HEK293 (cell line): ENCODE measurements around the gene CCNY.

Source experiments
- CTCF ChIA-PET: fragments of 350-600 bp; formaldehyde crosslinking; extraction: SDS; loops from one replicate; lab custom pipeline; 2021; ENCODE audit warnings: antibody characterized with exemption; lab: Yijun Ruan, JAX
- POLR2A ChIA-PET: fragments of 300-600 bp; formaldehyde crosslinking; extraction: SDS; loops from one replicate; lab custom pipeline; 2020; ENCODE audit warnings: antibody characterized with exemption, inconsistent platforms; lab: Yijun Ruan, JAX
- H3K27ac ChIP-seq: fragments of 200-500 bp; sonication (Bioruptor generic); 2 replicates; pipeline ENCODE4 v1.5.1; 2014; ENCODE audit warnings: low read depth, low read length, control low read depth, inconsistent platforms; ENCODE audit errors: extremely low read depth
- H3K36me3 ChIP-seq, 2 experiments: fragments of 200-500 bp in 1 of 2; sonication (Bioruptor generic) in 1 of 2; 1 replicate in 1 of 2; 2 replicates in 1 of 2; pipeline ENCODE4 v1.5.1; 2014 to 2017; ENCODE audit warnings: inconsistent platforms in 2 of 2, low read length in 2 of 2; ENCODE audit not compliant: control insufficient read depth in 2 of 2, insufficient read depth in 1 of 2
- H3K4me1 ChIP-seq: fragments of 200-500 bp; sonication (Bioruptor generic); 2 replicates; pipeline ENCODE4 v1.5.1; 2014; ENCODE audit warnings: mild to moderate bottlenecking, low read length, inconsistent platforms; ENCODE audit not compliant: control insufficient read depth, insufficient read depth
- H3K4me3 ChIP-seq: 2 replicates; pipeline ENCODE4 v1.5.1; 2011; ENCODE audit warnings: low read depth, mild to moderate bottlenecking, control low read depth, low read length, moderate library complexity
- H3K9me3 ChIP-seq: fragments of 200-500 bp; sonication (Bioruptor generic); 2 replicates; pipeline ENCODE4 v1.5.1; 2014; ENCODE audit warnings: low read depth, low read length, inconsistent platforms; ENCODE audit not compliant: control insufficient read depth, insufficient read depth
- BCL11B ChIP-seq: fragments of 450-650 bp; formaldehyde crosslinking; IDR thresholded peaks from 2 replicates; pipeline ENCODE4 v1.5.1; 2016; ENCODE audit warnings: low read depth, missing biosample characterization, missing genetic modification characterization
- EGR2 ChIP-seq: fragments of 450-650 bp; formaldehyde crosslinking; IDR thresholded peaks from 2 replicates; pipeline ENCODE4 v1.5.1; 2016; ENCODE audit warnings: low read depth, missing biosample characterization, missing genetic modification characterization
- KLF16 ChIP-seq: fragments of 450-650 bp; formaldehyde crosslinking; IDR thresholded peaks from 2 replicates; pipeline ENCODE4 v1.5.1; 2017; ENCODE audit warnings: missing biosample characterization, missing genetic modification characterization
- SCRT2 ChIP-seq: fragments of 450-650 bp; formaldehyde crosslinking; IDR thresholded peaks from 2 replicates; pipeline ENCODE4 v1.5.1; 2016; ENCODE audit warnings: missing biosample characterization, missing genetic modification characterization
- ZBTB8A ChIP-seq: fragments of 450-650 bp; formaldehyde crosslinking; IDR thresholded peaks from 2 replicates; pipeline ENCODE4 v1.5.1; 2016; ENCODE audit warnings: missing biosample characterization, missing genetic modification characterization
- ZFP37 ChIP-seq: fragments of 450-650 bp; formaldehyde crosslinking; IDR thresholded peaks from 2 replicates; pipeline ENCODE4 v1.5.1; 2016; ENCODE audit warnings: missing biosample characterization, missing genetic modification characterization
- ZFP41 ChIP-seq: fragments of 450-650 bp; formaldehyde crosslinking; IDR thresholded peaks from 2 replicates; pipeline ENCODE4 v1.5.1; 2016; ENCODE audit warnings: missing biosample characterization, missing genetic modification characterization, borderline replicate concordance
- ZNF133 ChIP-seq: fragments of 450-650 bp; formaldehyde crosslinking; IDR thresholded peaks from 2 replicates; pipeline ENCODE4 v1.5.1; 2016; ENCODE audit warnings: missing biosample characterization, missing genetic modification characterization
- ZNF146 ChIP-seq: fragments of 450-650 bp; formaldehyde crosslinking; IDR thresholded peaks from 2 replicates; pipeline ENCODE4 v1.5.1; 2016; ENCODE audit warnings: missing biosample characterization, missing genetic modification characterization
- ZNF16 ChIP-seq: fragments of 450-650 bp; formaldehyde crosslinking; IDR thresholded peaks from 2 replicates; pipeline ENCODE4 v1.5.1; 2016; ENCODE audit warnings: low read depth, missing biosample characterization, missing genetic modification characterization
- ZNF24 ChIP-seq: fragments of 450-650 bp; formaldehyde crosslinking; IDR thresholded peaks from 2 replicates; pipeline ENCODE4 v1.5.1; 2016; ENCODE audit warnings: missing biosample characterization, missing genetic modification characterization
- ZNF248 ChIP-seq: fragments of 450-650 bp; formaldehyde crosslinking; IDR thresholded peaks from 2 replicates; pipeline ENCODE4 v1.5.1; 2017; ENCODE audit warnings: missing biosample characterization, missing genetic modification characterization
- ZNF350 ChIP-seq: fragments of 450-650 bp; formaldehyde crosslinking; IDR thresholded peaks from 2 replicates; pipeline ENCODE4 v1.5.0; 2017; ENCODE audit warnings: missing biosample characterization, mild to moderate bottlenecking, missing genetic modification characterization
- ZNF391 ChIP-seq: fragments of 450-650 bp; formaldehyde crosslinking; IDR thresholded peaks from 2 replicates; pipeline ENCODE4 v1.5.1; 2016; ENCODE audit warnings: low read depth, missing biosample characterization, missing genetic modification characterization, borderline replicate concordance
- ZNF398 ChIP-seq: fragments of 450-650 bp; formaldehyde crosslinking; IDR thresholded peaks from 2 replicates; pipeline ENCODE4 v1.5.1; 2017; ENCODE audit warnings: missing biosample characterization, missing genetic modification characterization
- ZNF549 ChIP-seq: fragments of 450-650 bp; IDR thresholded peaks from 2 replicates; pipeline ENCODE4 v1.5.1; 2018; ENCODE audit warnings: missing biosample characterization, missing genetic modification characterization, mild to moderate bottlenecking, inconsistent platforms, moderate library complexity
- ZNF555 ChIP-seq: fragments of 450-650 bp; formaldehyde crosslinking; conservative IDR thresholded peaks from 2 replicates; pipeline ENCODE4 v1.5.1; 2017; ENCODE audit warnings: missing biosample characterization, mild to moderate bottlenecking, missing genetic modification characterization, inconsistent platforms
- ZNF585B ChIP-seq: fragments of 450-650 bp; formaldehyde crosslinking; IDR thresholded peaks from 2 replicates; pipeline ENCODE4 v1.5.1; 2016; ENCODE audit warnings: missing biosample characterization, missing genetic modification characterization
- ZNF610 ChIP-seq: fragments of 450-650 bp; formaldehyde crosslinking; IDR thresholded peaks from 2 replicates; pipeline ENCODE4 v1.5.1; 2016; ENCODE audit warnings: missing biosample characterization, missing genetic modification characterization, borderline replicate concordance
- ZNF624 ChIP-seq: fragments of 450-650 bp; formaldehyde crosslinking; IDR thresholded peaks from 2 replicates; pipeline ENCODE4 v1.5.1; 2017; ENCODE audit warnings: missing biosample characterization, missing genetic modification characterization
- ZNF654 ChIP-seq: fragments of 450-650 bp; formaldehyde crosslinking; IDR thresholded peaks from 2 replicates; pipeline ENCODE4 v1.5.1; 2016; ENCODE audit warnings: low read depth, missing biosample characterization, missing genetic modification characterization
- ZNF830 ChIP-seq: fragments of 450-650 bp; IDR thresholded peaks from 2 replicates; pipeline ENCODE4 v1.5.0; 2018; ENCODE audit warnings: missing biosample characterization, missing genetic modification characterization, low read depth, mild to moderate bottlenecking, moderate library complexity
- ZNF837 ChIP-seq: fragments of 450-650 bp; formaldehyde crosslinking; IDR thresholded peaks from 2 replicates; pipeline ENCODE4 v1.5.1; 2016; ENCODE audit warnings: missing biosample characterization, missing genetic modification characterization
- ZSCAN4 ChIP-seq: fragments of 450-650 bp; formaldehyde crosslinking; IDR thresholded peaks from 2 replicates; pipeline ENCODE4 v1.5.1; 2017; ENCODE audit warnings: missing biosample characterization, missing genetic modification characterization
- TF ChIP-seq, protein P1 (sequence below): fragments of 450-650 bp; formaldehyde crosslinking; IDR thresholded peaks from 2 replicates; pipeline ENCODE4 v1.5.1; 2016; ENCODE audit warnings: missing biosample characterization, missing genetic modification characterization
- TF ChIP-seq, protein P2 (sequence below): fragments of 450-650 bp; formaldehyde crosslinking; IDR thresholded peaks from 2 replicates; pipeline ENCODE4 v1.5.1; 2017; ENCODE audit warnings: missing biosample characterization, missing genetic modification characterization
- TF ChIP-seq, protein P3 (sequence below): fragments of 450-650 bp; formaldehyde crosslinking; IDR thresholded peaks from 2 replicates; pipeline ENCODE4 v1.5.1; 2016; ENCODE audit warnings: missing biosample characterization, missing genetic modification characterization
- TF ChIP-seq, protein P4 (sequence below): sonication (generic); formaldehyde crosslinking; IDR thresholded peaks from 2 replicates; pipeline ENCODE4 v1.8.1; 2022; ENCODE audit warnings: mild to moderate bottlenecking, moderate library complexity, missing genetic modification reagents
- TF ChIP-seq, protein P5 (sequence below): fragments of 450-650 bp; formaldehyde crosslinking; IDR thresholded peaks from 2 replicates; pipeline ENCODE4 v1.5.1; 2016; ENCODE audit warnings: missing biosample characterization, missing genetic modification characterization

The CCNY gene

GRCh38 chr10:35569836-35570235 lies 233.5 kb downstream of the CCNY start:
- CTCF ChIA-PET, result no interaction called here

DNA sequence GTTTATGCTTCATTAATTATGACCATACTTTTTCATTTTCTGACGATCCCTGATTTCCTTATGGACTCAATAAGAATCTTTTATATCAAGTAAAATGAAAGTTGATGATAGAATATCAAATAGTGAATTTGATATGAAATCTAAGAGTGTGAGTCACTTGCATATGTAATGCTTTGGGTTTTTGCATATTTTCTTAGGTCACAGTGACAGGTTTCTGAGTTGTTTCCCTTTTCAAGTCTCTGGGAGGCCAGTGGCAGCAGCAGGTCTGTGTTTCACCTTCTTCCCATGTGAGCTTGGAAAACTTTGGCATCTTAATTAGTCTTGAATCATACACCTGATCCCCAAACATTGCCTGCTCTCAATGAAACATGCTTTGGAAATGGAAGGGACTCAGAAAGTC lies 234.1 kb downstream of the CCNY start:
- ChIA-PET POLR2A (no interaction called here), CTCF (no interaction called here)
- H3K4me1 ChIP-seq, result no peaks in the 10 kb centered on the region
- no peaks in the 10 kb centered on the region for H3K9me3 ChIP-seq
- H3K4me3 ChIP-seq, result no peak overlapping the region
- H3K27ac ChIP-seq, result no peak overlapping the region
- TF ChIP-seq ZNF133 (tag by site-specific recombination) (no peak), ZNF555 (tag by site-specific recombination) (no peak), ZNF585B (tag by site-specific recombination) (no peak), ZNF391 (tag by site-specific recombination) (no peak), ZNF624 (tag by site-specific recombination) (no peak), ZSCAN4 (no peak), ZFP41 (tag by site-specific recombination) (no peak), ZBTB8A (no peak), ZFP37 (tag by site-specific recombination) (no peak)
- TF ChIP-seq, protein P1, sequence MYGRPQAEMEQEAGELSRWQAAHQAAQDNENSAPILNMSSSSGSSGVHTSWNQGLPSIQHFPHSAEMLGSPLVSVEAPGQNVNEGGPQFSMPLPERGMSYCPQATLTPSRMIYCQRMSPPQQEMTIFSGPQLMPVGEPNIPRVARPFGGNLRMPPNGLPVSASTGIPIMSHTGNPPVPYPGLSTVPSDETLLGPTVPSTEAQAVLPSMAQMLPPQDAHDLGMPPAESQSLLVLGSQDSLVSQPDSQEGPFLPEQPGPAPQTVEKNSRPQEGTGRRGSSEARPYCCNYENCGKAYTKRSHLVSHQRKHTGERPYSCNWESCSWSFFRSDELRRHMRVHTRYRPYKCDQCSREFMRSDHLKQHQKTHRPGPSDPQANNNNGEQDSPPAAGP (tag by site-specific recombination), result no peak
- TF ChIP-seq, all 188 proteins: peak for 0
- peaks cover 0 to 31% of the 10 kb centered on the region in 2 experiments; a peak in 2 of 3 replicates for H3K36me3 ChIP-seq

More at GRCh38 chr10:35569836-35570235, 233.5 kb downstream of the CCNY start:
- no peaks in the 10 kb centered on the region for H3K4me1 ChIP-seq
- H3K4me3 ChIP-seq, result no peak overlapping the region
- H3K27ac ChIP-seq, result no peak overlapping the region
- no peak for TF ChIP-seq ZNF398
- TF ChIP-seq ZNF830, result no peak
- TF ChIP-seq ZNF16, result no peak
- no peak for TF ChIP-seq ZNF549 (tag by site-specific recombination)
- TF ChIP-seq ZNF146 (tag by site-specific recombination), result no peak
- TF ChIP-seq, protein P2, sequence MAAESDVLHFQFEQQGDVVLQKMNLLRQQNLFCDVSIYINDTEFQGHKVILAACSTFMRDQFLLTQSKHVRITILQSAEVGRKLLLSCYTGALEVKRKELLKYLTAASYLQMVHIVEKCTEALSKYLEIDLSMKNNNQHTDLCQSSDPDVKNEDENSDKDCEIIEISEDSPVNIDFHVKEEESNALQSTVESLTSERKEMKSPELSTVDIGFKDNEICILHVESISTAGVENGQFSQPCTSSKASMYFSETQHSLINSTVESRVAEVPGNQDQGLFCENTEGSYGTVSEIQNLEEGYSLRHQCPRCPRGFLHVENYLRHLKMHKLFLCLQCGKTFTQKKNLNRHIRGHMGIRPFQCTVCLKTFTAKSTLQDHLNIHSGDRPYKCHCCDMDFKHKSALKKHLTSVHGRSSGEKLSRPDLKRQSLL (tag by site-specific recombination), result no peak
- TF ChIP-seq ZSCAN4, result no peak
- TF ChIP-seq SCRT2 (tag by site-specific recombination), result no peak
- TF ChIP-seq EGR2 (tag by site-specific recombination), result no peak
- no peak for TF ChIP-seq ZNF24 (tag by site-specific recombination)
- TF ChIP-seq, protein P3, sequence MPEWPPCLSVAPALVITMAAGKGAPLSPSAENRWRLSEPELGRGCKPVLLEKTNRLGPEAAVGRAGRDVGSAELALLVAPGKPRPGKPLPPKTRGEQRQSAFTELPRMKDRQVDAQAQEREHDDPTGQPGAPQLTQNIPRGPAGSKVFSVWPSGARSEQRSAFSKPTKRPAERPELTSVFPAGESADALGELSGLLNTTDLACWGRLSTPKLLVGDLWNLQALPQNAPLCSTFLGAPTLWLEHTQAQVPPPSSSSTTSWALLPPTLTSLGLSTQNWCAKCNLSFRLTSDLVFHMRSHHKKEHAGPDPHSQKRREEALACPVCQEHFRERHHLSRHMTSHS (tag by site-specific recombination), result no peak
- TF ChIP-seq KLF16, result no peak
- TF ChIP-seq, protein P4, sequence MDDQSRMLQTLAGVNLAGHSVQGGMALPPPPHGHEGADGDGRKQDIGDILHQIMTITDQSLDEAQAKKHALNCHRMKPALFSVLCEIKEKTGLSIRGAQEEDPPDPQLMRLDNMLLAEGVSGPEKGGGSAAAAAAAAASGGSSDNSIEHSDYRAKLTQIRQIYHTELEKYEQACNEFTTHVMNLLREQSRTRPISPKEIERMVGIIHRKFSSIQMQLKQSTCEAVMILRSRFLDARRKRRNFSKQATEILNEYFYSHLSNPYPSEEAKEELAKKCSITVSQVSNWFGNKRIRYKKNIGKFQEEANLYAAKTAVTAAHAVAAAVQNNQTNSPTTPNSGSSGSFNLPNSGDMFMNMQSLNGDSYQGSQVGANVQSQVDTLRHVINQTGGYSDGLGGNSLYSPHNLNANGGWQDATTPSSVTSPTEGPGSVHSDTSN, result no peak
- TF ChIP-seq, protein P5, sequence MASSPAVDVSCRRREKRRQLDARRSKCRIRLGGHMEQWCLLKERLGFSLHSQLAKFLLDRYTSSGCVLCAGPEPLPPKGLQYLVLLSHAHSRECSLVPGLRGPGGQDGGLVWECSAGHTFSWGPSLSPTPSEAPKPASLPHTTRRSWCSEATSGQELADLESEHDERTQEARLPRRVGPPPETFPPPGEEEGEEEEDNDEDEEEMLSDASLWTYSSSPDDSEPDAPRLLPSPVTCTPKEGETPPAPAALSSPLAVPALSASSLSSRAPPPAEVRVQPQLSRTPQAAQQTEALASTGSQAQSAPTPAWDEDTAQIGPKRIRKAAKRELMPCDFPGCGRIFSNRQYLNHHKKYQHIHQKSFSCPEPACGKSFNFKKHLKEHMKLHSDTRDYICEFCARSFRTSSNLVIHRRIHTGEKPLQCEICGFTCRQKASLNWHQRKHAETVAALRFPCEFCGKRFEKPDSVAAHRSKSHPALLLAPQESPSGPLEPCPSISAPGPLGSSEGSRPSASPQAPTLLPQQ (tag by site-specific recombination), result no peak
- no peak for TF ChIP-seq ZNF610
- TF ChIP-seq ZNF350, result no peak
- no peak for TF ChIP-seq BCL11B (tag by site-specific recombination)
- TF ChIP-seq ZNF837 (tag by site-specific recombination), result no peak
- TF ChIP-seq ZNF248 (tag by site-specific recombination), result no peak
- TF ChIP-seq ZNF654 (tag by site-specific recombination), result no peak
- TF ChIP-seq, all 188 proteins: peak for 0
- Histone ChIP-seq H3K9me3 (no peaks in the 10 kb centered on the region), H3K36me3 (peaks cover 0 to 31% of the 10 kb centered on the region in 2 experiments; a peak in 2 of 3 replicates)
- POLR2A ChIA-PET, result no interaction called here
